ENCODE data around the gene ZNF365.
"Not testable (repeated sequence)": the region's sequence is repeated elsewhere in the genome, so short reads cannot be mapped to it uniquely, and the experiment has no call there.

Gene ZNF365, protein sequence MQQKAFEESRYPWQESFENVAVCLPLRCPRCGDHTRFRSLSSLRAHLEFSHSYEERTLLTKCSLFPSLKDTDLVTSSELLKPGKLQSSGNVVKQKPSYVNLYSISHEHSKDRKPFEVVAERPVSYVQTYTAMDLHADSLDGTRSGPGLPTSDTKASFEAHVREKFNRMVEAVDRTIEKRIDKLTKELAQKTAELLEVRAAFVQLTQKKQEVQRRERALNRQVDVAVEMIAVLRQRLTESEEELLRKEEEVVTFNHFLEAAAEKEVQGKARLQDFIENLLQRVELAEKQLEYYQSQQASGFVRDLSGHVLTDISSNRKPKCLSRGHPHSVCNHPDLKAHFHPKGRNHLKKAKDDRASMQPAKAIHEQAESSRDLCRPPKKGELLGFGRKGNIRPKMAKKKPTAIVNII

DNA sequence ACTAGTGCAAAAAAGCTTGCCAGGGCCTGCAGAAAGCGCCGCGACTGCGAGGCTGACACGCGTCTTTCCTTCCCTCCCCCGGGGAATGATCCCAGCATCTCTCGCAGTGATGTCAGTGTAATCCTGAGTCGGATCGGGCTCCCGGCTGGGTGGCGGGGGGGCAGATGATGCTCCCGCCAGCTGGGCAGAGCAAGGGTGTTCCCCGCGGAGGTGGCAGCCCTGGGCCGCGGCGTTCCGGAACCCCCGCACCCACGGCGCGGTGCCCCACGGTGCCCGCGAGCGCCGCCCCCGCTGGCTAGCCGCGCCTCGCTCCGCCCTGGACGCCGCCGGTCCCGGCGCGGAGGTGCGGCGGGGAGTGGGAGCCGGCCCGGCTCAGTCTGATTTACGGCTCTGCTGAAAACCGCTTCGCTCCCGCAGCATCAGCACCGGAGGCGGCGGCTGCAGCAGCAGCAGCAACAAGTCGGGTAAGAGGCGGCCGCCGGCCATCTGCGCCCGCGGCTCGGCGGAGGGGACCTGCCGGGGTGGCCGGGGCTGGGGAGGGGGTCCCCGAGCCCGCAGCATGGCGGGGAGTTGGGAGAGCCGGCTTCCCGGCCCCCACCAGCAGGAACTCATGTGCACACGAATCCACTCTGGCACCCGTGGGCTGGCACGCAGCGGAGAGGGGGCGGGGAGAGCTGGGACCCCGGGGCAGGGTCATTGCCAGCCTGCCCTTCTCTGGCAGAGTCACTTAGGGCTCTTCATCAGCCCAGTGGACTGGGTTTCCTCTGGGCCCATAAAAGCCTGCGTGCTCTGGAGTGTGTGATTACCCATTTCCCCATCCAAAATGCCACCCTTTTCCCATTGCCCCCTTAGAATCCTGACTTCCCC lies at the start of gene ZNF365:
TSS of gene ZNF365 (plus strand) at position 375 of the 867 bp plus-strand sequence. CDS start 1,825 bp downstream, outside the sequence.
- DNase-seq: no peak

DNA sequence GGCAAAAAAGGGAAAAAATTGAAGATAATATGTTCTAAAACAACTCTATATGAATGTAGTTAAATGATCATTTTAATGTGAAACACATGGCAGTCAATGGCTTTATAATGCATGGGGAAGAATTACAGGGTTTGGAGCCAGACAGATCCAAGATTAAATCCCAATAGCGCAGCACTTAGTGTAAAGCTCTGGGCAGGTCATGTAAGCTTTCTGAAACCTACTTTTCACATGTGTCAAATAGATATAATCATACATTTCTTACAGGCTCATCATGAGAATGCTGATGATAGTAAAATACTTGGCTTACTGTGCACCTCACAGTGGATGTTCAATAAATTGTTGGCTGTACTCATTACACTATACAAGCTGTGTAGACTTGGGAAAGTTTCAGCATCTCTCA lies 48.0 kb upstream of the ZNF365 start:
- no peak for DNase-seq

DNA sequence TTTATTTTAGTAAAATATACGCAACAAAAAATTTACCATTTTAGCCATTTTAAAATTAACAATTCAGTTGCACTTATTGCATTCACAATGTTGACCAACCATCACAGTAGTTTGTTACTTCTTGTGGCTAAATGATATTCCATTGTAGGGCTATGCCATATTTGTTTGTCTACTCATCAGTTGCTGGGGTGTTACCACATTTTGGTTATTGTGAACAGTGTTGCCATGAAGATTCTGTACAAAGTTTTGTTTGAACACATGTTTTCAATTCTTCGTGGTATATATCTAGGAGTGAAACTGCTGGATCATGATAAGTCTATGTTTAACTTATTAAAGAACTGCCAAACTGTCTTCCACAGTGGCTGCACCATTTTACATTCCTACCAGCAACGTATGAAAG lies 46.3 kb upstream of the ZNF365 start:
- no peak for DNase-seq

DNA sequence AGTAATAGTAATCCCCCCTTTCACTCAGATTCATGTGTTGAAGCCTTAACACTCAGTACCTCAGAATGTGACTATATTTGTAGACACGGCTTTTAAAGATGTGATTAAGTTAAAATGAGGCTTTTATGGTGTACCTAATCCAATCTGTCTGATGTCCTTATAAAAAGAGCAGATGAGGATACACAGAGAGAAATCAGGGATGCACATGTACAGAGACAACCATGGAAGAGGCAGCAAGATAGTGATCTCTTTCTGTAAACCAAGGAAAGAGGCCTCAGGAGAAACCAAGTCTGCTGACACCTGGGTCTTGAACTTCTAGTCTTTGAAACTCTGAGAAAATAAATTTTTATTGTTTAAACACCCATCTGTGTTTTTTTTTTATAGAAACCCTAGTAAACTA lies 44.0 kb upstream of the ZNF365 start:
- no peak for DNase-seq

DNA sequence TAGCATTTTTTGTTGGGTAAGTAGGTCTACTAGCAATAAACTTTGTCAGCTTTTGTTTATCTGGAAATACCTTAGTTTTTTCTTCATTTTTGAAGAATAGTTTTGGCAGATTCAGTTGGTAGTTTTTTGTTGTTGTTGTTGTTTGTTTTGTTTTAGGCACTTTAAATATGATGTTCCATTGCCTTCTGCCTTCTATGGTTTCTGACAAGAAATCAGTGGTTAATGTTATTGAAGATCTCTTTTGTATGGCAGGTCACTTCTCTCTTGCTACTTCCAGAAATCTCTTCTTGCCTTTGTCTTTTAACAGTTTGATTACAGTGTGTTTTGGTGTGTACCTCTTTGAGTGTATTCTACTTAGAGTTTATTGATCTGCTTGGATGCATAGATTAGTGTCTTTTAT lies 41.8 kb upstream of the ZNF365 start:
- no peak for DNase-seq

DNA sequence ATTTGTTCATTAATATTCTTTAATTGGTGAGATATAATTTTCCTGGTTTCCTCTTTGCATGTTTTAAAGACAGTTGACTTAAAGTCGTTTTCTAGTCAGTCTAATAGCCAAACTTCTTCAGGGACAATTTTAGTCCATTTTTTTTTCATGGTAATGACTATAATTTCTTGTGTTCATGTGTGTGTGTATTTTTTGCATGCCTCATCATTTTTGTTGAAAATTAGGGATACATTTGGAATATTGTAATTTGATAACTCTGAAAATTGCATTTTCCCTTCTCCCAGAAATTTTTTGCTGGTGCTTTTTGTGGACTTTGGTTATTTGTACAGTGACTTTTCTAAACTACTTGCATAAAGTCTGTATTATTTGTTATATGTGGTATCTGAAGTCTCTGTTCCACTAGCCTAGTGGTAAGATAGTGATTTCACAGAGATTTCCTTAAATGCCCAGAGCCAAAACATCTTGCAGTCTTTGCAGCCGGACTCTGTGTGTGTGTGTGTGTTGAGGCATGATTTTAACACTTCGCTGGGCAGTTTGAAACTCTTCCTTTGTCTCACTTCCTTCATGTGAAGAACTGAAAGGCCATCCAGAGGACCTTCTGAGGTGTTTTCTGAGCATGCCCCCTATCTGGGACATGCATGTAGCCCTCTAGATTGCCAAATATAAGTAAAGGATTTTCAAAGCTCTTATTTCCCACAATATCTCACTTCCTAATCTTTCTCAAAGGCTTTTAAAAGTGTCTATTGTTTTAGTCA lies 40.9 kb upstream of the ZNF365 start:
- DNase-seq: no peak

DNA sequence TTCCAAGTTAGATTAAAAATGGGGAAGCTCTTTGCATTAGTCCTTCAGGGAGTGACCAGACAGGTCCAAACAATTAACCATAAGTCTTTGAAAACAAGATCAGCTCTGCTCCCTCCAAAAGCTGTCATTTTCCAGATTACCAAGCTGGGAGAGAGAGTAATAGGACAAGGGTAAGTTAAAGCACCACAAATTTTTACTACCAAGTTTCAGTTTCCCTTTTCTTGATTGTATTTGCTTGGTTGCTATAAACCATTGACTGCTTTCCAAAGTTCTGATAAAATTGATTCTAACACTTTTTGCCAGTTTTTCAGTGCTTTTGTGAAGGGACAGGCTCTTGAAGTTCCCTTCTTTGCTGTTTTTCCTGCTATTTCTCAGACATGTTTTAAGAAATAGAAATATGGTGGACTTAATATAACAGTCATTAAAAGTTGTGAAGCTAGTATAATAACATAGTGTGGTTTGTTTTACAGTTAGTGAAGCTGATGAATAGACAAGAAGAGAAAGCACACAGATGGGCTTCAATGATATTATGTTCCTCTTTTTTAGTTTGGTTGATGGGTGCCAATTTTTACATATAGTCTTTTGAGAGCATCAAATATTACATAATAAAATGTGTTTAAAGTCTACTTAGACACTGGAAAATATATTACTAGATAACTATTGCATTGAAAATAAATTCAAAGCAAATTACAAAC lies 40.0 kb upstream of the ZNF365 start:
- DNase-seq: no peak

DNA sequence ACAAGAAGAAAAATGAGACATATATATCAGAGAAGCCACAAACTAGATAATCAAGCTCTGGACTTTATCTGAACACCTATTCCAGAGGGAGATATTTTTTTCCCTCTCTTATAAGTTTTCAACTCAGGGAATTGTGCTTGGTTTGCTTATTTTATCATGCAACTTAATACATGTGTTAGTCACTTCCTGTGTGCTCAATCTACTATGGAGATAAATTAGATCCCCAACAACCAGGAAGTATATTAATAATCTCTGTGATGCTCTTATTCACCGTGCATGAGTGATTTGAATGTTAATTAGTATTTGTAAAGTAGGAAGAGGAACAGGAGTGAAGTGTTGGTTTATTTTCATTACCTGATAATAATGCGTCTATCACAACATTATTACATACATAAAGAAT lies 38.8 kb upstream of the ZNF365 start:
- no peak for DNase-seq

DNA sequence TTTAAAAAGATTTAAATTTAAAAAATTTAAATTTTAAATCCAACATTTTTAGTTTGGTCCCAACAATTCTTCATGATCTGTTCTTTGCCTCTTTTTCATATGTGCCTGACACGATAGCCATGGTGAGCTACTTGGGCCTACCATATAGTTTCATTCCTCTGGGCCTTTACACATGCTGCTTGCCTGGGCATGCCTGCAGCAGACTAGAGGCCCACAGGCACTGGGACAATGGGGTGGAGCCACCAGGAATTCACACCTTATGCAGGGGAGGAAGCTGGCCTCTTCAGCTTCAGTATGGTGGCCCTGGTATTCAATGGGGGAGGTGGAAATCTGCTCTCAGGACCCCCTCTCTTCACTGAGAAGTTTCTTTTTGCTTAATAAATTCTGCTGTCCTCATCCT lies 37.8 kb upstream of the ZNF365 start:
- DNase-seq: no peak

DNA sequence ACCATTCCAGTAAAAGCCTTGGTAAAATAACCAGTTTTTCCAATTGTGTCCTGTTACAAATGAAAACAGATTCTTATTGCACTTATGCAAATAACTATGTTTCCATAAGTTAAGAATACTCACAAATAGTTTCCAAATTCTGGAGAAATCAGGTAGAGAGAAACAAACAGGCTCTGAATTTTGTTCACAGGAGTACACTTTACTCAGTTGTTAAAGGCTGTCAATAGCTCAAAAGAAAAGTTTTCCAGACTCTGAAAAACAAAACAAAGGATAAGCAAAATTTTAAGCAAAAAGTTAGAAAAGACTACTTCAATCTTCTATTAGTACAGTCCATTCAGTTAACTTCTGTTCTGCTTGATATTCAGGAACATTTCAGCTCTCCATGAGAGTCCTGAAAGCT lies 32.8 kb upstream of the ZNF365 start:
- DNase-seq: no peak

DNA sequence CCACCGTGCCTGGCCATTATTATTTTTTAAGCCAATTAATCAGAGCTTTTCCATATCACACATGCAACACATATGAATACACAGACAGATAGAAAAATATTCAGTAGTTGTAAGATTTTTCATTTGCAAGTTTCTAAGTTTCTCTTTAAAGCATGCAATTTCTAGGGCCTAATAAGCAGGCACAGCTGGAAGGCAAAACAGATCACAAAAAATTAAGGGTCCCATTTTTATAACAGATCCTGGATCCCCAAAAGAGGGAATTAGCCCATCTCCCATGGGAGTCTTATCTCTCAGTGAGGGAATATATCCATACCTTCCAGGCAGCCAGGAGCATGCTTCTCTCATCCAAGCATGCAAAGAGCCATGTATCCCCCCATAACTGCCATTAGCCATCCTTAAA lies 31.2 kb upstream of the ZNF365 start:
- DNase-seq: no peak

DNA sequence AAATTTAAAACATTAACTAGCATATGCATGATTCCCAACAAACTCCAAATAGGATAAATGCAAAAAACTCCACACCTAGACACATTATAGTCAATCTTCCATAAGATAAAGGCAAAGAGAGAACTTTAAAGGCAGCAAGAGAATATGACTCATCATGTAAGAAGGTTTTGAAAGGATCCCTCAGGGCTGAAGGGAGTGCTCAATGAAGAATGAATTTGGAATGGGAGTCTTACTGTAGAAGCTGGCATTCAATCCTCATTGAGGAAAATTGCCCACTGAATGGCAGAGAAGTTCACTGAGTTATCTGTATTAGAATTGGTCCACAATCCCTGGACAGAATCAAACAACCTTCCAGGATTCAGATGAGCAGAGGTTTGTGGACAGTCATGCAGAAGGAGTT lies 26.1 kb upstream of the ZNF365 start:
- DNase-seq: no peak

DNA sequence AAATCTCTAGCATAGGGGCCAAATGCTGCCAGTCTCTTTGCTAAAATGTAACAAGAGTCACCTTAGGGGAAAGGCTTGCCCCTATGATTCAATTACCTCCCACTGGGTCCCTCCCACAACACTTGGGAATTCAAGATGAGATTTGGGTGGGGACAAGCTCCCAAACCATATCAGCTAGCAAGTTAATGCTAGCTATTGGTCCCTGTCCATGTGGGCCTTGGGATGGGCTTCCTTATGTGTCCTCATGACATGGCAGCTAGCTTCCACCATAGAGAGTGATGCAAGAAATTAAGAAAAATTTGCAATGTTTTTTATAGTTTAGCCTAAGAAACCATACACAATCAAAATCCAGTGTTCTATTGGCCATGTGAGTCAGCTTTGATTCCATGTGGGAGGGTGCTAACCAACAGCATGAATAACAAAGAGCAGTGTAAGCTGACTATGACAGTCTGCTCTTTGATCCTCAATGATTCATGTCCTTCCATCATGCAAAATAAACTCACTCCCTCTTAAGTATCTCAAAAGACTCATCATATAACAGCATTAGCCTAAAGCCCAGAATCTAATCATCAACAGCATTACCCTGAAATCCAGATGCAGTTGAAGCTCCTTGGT lies 21.7 kb upstream of the ZNF365 start:
- no peak for DNase-seq

DNA sequence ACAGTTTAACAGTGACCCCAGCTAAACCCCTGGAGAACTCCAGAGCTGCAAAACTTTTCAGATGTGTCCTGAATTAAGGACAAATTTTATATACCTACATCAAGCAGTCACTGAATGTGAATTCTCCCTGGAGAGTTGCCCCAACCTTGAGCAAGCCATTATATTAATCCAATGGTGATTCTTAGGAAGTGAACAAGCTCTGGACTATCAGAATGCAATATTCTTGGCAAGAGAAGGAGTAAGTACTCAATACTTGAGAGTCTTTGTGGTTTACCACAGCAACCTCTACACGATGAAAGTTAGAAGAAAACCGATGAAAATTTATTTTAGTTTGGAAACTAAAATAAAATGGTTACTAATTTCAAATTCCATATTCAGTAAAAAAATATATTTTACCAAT lies 19.3 kb upstream of the ZNF365 start:
- no peak for DNase-seq

DNA sequence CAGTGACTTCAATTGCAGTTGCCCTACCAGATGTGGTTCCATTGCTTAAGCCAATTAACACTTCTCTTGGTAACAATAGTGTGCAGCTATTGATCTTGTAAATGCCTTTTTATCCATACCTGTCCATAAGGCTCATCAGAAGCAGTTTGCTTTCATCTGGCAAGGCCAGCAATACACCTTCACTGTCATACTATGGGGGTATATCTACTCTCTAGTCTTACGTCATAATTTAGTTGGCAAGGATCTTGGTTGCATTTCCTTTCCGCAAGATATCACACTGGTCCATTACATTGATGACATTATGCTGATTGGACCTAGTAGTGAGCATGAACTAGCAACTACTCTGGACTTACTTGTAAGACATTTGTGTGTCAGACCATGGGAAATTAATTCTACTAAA lies 17.7 kb upstream of the ZNF365 start:
- no peak for DNase-seq

DNA sequence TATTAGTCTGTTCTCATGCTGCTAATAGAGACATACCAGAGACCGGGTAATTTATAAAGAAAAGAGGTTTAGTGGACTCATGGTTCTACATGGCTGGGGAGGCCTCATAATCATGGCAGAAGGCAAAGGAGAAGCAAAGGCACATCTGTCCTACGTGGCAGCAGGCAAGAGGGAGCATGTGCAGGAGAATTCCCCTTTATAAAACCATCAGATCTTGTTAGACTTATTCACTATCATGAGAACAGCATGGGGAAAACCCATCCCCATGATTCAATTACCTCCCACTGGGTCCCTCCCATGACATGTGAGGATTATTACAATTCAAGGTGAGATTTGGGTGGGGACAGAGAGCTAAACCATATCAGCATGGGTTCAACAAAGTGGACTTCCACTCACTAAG lies 16.0 kb upstream of the ZNF365 start:
- not testable (repeated sequence) for DNase-seq

DNA sequence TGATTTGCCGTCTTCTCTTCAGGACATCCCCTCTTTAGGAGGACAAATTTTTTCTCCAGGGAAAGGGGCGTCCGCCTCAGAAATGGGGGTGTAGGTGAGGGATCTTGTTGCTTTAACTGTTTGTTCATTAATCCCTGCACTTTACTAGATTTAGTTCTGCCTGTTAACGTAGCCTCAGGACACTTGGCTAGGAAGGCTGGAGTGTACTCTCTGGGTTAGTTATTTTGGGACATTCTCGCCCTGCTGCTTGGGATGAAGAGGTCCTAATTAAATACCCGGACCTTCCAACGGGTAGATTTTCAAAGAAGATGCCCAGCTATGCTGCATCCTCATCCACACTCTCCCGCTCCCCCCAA lies 552 bp upstream of the ZNF365 start:
- no peak for DNase-seq

DNA sequence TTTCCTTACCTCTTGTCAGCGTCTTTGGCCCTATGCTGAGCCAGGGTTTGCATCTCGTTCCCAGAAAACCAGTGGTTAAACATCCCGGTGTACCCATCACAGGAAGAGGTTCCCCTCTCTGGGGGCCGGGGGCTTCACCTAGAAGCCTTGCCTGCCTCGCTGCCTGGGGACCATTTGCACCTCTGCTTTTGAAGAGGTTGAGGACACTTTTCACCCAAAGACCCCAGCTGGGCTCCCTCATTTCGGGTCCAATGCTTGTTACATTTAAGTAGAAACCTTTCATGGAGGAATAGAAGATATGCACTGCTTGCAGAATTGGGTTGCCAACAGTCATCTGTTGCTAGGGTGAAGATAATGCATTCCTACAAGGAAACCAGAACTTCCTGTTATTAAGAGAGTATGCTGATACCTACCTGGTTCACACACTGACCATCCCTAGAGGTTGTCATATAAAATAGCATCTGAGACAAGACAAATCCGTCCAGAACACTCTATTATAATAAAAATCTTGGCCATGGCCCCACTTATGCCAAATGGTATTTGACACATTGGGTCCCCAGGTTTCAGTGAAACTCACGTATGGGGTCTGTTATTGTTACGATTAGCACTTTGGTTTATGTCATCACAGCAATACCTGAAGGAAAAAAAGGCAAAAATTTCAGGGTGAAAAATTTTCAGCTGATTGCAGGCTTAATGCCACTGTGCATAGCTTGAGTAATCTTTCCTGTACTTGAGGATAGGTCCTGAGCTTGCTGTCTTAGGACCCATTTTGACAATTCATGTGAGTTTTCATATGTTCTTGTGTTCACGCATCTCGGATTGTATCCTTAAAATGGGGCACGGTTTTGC lies 917 bp downstream of the ZNF365 start:
- no peak for DNase-seq

DNA sequence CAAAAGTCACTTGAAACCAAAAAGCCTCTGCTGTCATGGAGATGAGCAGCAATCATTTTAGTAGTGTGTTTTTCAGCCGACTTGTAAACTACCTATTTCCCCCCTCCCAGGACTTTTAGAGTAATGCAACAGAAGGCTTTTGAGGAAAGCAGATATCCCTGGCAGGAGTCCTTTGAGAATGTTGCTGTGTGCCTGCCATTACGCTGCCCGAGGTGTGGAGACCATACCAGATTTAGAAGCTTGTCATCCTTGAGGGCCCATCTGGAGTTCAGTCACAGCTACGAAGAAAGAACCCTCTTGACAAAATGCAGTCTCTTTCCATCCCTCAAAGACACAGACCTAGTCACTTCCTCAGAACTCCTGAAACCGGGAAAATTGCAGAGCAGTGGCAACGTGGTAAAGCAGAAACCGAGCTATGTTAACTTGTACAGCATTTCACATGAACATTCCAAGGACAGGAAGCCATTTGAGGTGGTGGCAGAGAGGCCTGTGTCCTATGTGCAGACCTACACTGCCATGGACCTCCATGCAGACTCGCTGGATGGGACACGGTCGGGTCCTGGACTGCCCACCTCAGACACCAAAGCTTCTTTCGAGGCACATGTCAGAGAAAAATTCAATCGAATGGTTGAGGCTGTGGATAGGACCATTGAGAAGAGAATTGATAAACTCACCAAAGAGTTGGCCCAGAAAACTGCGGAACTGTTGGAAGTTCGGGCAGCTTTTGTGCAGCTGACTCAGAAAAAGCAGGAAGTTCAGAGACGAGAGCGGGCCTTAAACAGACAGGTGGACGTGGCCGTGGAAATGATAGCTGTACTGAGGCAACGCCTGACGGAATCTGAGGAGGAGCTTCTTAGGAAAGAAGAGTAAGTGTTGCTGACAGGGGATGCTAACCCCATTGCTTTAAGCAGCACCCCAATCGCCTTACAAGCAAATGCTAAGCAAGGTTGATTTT lies 2.2 kb downstream of the ZNF365 start:
- DNase-seq: no peak

DNA sequence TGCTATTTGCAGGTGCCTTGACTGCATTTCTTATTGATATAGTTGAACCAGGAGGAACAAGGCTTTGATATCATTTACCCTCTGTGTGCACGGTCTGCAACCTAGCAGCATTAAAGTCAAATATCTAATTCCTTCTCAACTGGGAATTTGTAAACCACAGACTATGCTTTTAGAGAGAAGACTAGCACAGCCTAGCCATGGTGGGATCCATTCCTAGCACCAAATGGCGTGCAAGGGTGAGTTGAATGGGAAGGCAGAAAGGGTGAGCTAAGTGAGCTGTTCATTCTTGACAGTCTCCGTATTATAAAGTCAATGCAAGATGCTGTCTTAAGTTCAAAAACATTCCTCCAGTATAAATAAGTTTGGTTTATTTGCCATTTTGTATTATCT lies 2.9 kb downstream of the ZNF365 start:
- DNase-seq: no peak

Measured in GDM1 (cell line).